Large intestine (tissue), 3 donors: Measurements from ENCODE around the gene ABHD18. TPM values are rescaled to one million over a fixed set of nuclear protein-coding genes. Genes with fewer than 3 reads are reported as not detected.
A peak's percentile ranks its signal among the peaks of the same experiment; 100 is the strongest.
"Not testable (repeated sequence)": the region's sequence is repeated elsewhere in the genome, so short reads cannot be mapped to it uniquely, and the experiment has no call there.

Experiments used
- DNase-seq, 2 donors: peaks; one replicate each; pipeline versions ENCODE4 v3.0.0 to v3.0.0-alpha.2; 2013
- H3K27ac ChIP-seq: one replicate; pipeline ENCODE4 v1.5.1; 2013; ENCODE audit warnings: low read length
- H3K27me3 ChIP-seq: 2 replicates; pipeline ENCODE4 v1.6.1; 2013; ENCODE audit warnings: low read length; ENCODE audit not compliant: control insufficient read depth, insufficient read depth
- H3K36me3 ChIP-seq: 2 replicates; pipeline ENCODE4 v1.6.1; 2013; ENCODE audit warnings: low read length; ENCODE audit not compliant: control insufficient read depth, insufficient read depth
- H3K4me1 ChIP-seq: one replicate; pipeline ENCODE4 v1.6.1; 2013; ENCODE audit warnings: low read length; ENCODE audit not compliant: control insufficient read depth, insufficient read depth
- H3K4me3 ChIP-seq: one replicate; pipeline ENCODE4 v1.5.1; 2013; ENCODE audit warnings: low read length
- H3K9me3 ChIP-seq: one replicate; pipeline ENCODE4 v1.6.1; 2013; ENCODE audit warnings: mild to moderate bottlenecking, low read depth, low read length, moderate library complexity; ENCODE audit not compliant: control insufficient read depth
- WGBS: methylation state at CpG from one replicate; pipeline ENCODE4 v1.1.5; 2013; ENCODE audit warnings: low lambda C conversion rate; ENCODE audit not compliant: insufficient coverage; 5-methylcytosine and 5-hydroxymethylcytosine counted together
- polyA plus RNA-seq: library from polyadenylated mRNA; unstranded; fragments of 120-200 nt; gene quantifications from one replicate; pipeline ENCODE4 v1.2.1, GENCODE V29; 2013

The ABHD18 gene
- polyA plus RNA-seq, 1 donor, result 18.6 TPM

- DNase-seq, result peak; percentile 63 to 84
- H3K4me3 ChIP-seq, result peak overlapping the region; percentile 86
- H3K27ac ChIP-seq, result peak overlapping the region; percentile 96
- H3K36me3 ChIP-seq, result no peaks in the 10 kb centered on the region
- WGBS, result no CpG with 5 or more reads among the region's 101 CpGs
- H3K4me1 ChIP-seq, result peaks cover 5% of the 10 kb centered on the region
- no peaks in the 10 kb centered on the region for H3K27me3 ChIP-seq
- no peaks in the 10 kb centered on the region for H3K9me3 ChIP-seq
Measured at GRCh38 chr4:128061566-128062536, 96.6 kb downstream of the ABHD18 start.

GRCh38 chr4:128066453-128066820, 101.2 kb downstream of the ABHD18 start:
- H3K4me1 ChIP-seq, H3K9me3 ChIP-seq, H3K36me3 ChIP-seq, H3K27me3 ChIP-seq, H3K4me3 ChIP-seq, H3K27ac ChIP-seq, DNase-seq: not testable (repeated sequence)
- no CpG with 5 or more reads among the region's 10 CpGs for WGBS

DNA sequence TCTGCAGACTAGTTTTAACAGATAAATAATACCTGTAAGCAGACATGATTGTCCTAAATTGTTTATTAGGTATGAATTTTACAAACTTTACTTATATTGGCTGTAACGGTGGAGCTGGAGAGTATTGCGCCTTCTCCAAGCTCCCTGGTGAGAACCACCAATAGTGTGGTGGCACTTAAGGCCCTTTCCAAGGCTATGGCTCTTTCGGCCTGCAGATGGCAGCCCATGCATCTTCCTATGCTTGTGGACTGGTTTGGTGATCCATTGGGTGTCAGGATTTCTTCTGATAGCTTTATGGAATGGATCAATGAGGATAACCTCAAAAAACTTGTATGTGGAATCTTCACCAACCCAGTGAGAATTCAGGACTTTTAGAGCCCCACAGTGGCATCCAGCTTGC, 103.7 kb downstream of the ABHD18 start:
- no CpG with 5 or more reads among the region's 3 CpGs for WGBS
- no peaks in the 10 kb centered on the region for H3K9me3 ChIP-seq
- H3K4me1 ChIP-seq, result peaks cover 2% of the 10 kb centered on the region
- peak in 1 of 2 donors; percentile 3 for DNase-seq
- no peaks in the 10 kb centered on the region for H3K36me3 ChIP-seq
- no peak overlapping the region for H3K4me3 ChIP-seq
- H3K27me3 ChIP-seq, result no peaks in the 10 kb centered on the region
- no peak overlapping the region for H3K27ac ChIP-seq

DNA sequence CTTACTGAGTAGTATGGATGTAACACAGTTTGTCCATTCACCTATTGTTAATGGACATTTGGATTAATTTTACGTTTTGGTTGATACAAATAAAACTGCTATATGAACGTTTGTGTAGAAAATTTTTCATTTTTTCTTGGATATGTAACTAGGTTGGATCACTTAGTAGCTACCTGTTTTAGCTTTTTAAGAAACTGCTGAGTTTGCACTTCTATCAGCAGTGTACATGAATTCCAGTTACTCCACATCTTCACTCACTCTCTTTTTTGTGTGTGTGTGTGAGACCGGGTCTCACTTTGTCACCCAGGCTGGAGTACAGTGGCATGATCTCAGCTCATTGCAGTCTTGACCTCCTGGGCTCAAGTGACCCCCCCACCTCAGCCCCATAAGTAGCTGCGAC, 111.3 kb downstream of the ABHD18 start:
- no peaks in the 10 kb centered on the region for H3K4me1 ChIP-seq
- DNase-seq, result no peak
- WGBS, result 94% methylated on average over 2 of the region's 4 CpGs

More for the DNA sequence above, 111.3 kb downstream of the ABHD18 start:
- H3K27me3 ChIP-seq, result no peaks in the 10 kb centered on the region
- H3K36me3 ChIP-seq, result peaks cover 21% of the 10 kb centered on the region
- H3K9me3 ChIP-seq, result no peaks in the 10 kb centered on the region
- no peak overlapping the region for H3K4me3 ChIP-seq
- H3K27ac ChIP-seq, result no peak overlapping the region

Other genes with a start within 250 kb of the ABHD18 start
- gene SLC25A31, start 235.0 kb upstream of the ABHD18 start, polyA plus RNA-seq, result 0.03 TPM
- gene HSPA4L, start 183.1 kb upstream of the ABHD18 start, polyA plus RNA-seq, result 2.1 TPM
- 9.9 TPM for gene PLK4, start 84.5 kb upstream of the ABHD18 start, polyA plus RNA-seq
- 34.4 TPM for gene MFSD8, start 233 bp upstream of the ABHD18 start, polyA plus RNA-seq
- gene LARP1B, start 95.9 kb downstream of the ABHD18 start, polyA plus RNA-seq, result 26.0 TPM